ENCODE data around the gene FADS2.

Gene FADS2

GRCh38 chr11:61841636-61842527 lies 13.8 kb downstream of the FADS2 start:
- no peak for DNase-seq (ENCODE audit: low spot score)
- no peak for TF ChIP-seq CTCF (IDR thresholded peaks at IDR 0.05; ENCODE audit: extremely low read depth, missing control alignments)

GRCh38 chr11:61842528-61842820 lies 14.4 kb downstream of the FADS2 start:
- DNase-seq (ENCODE audit: low spot score): no peak
- TF ChIP-seq CTCF (IDR thresholded peaks at IDR 0.05; ENCODE audit: extremely low read depth, missing control alignments): no peak

- no peak for DNase-seq (ENCODE audit: low spot score)
- TF ChIP-seq CTCF (IDR thresholded peaks at IDR 0.05; ENCODE audit: extremely low read depth, missing control alignments): no peak
Measured at GRCh38 chr11:61844909-61845565, 16.9 kb downstream of the FADS2 start.

- no peak for DNase-seq (ENCODE audit: low spot score)
- no peak for TF ChIP-seq CTCF (IDR thresholded peaks at IDR 0.05; ENCODE audit: extremely low read depth, missing control alignments)
Measured at GRCh38 chr11:61846362-61847020, 18.4 kb downstream of the FADS2 start.

GRCh38 chr11:61847914-61848581 lies 19.9 kb downstream of the FADS2 start:
- no peak for DNase-seq (ENCODE audit: low spot score)

GRCh38 chr11:61848631-61849030 lies 20.5 kb downstream of the FADS2 start:
- no peak for DNase-seq (ENCODE audit: low spot score)
- TF ChIP-seq CTCF (IDR thresholded peaks at IDR 0.05; ENCODE audit: extremely low read depth, missing control alignments): no peak

More at GRCh38 chr11:61847914-61848581, 19.9 kb downstream of the FADS2 start:
- TF ChIP-seq CTCF (IDR thresholded peaks at IDR 0.05; ENCODE audit: extremely low read depth, missing control alignments): no peak

Measured in GM20000 (cell line).